ENCODE results near the gene RPE65.
"Not testable (repeated sequence)": the region's sequence is repeated elsewhere in the genome, so short reads cannot be mapped to it uniquely, and the experiment has no call there.

Gene RPE65

GRCh38 chr1:68449901-68450300 is at the start of gene RPE65:
Gene RPE65, minus strand, starts transcription at chr1:68449954. Its CDS starts 49 bp downstream, at chr1:68449905.
- no peak for FAIRE-seq

- no peak for FAIRE-seq
These were observed 47.6 kb upstream of the RPE65 start for GRCh38 chr1:68497358-68497698.

DNA sequence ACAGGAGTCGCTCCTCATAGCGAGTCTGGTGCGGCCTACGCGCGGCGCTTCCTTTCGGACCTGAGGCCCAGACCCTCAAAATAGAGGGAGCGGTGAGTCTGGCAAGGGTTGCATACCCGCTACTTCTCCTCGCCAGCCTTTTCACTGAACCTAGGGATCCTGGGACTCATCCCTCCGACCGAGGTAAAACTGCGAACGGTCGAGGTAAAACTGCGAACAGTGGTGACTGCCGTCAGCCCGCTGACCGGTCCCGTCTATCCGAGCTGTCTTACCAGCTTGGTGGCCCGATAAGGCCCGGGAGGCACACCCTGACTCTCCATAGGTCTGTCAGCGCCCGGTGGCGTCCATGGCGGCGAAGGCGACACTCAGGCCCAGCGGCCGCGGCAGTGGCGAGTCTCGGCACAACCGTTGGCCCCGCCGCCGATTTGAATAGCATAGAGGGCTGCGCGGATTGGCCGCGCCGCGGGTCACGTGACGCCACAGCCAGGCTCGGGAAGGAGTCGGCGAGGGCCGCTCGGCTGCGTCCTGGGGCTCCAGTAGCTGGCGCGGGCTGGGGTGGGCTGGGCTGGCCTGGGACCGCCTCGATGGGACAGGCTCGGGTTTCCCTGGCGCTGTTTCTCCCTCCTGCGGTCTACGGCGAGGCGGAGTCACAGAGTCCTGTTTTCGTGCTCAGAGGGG is 47.1 kb upstream of the RPE65 start, which contains the start of gene DEPDC1:
DEPDC1 (minus strand) TSS at position 403 of the 678 bp plus-strand sequence; CDS start at position 320, 83 bp downstream.
- peak; percentile 95 for FAIRE-seq

DNA sequence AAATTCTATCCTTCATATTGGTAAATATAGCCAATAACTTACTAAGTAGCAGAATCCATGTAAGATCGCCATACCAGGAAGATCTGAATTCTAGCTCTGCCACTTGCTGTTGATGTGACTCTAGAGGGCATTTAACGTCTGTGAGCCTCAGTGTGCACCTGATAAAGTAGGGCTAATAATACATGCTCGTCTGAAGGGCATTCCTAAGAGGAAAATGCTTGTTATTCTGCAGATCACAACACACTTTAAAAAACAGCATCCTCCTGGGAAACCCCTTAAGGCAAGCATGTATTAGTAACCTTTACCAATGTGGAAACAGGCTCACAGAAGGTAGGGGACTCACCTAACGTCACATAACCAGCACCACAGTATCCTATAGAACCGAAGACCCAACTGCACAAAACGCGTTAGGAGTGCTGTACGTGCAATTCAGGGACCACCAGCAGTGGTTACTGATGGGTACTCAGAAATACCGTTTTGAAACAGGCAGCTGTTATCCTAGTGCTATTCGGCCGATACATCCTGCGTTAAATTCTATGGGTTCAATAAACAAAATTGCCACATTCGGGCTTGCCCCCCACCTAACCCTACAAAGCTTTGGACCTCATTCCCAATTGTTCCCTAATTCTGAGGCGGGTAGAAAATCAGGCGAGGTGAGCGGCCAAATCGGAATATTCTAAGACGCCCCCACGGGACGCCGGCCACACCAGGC is 46.4 kb upstream of the RPE65 start:
- FAIRE-seq = no peak

- FAIRE-seq = no peak
These were observed 45.8 kb upstream of the RPE65 start for GRCh38 chr1:68495532-68495931.

DNA sequence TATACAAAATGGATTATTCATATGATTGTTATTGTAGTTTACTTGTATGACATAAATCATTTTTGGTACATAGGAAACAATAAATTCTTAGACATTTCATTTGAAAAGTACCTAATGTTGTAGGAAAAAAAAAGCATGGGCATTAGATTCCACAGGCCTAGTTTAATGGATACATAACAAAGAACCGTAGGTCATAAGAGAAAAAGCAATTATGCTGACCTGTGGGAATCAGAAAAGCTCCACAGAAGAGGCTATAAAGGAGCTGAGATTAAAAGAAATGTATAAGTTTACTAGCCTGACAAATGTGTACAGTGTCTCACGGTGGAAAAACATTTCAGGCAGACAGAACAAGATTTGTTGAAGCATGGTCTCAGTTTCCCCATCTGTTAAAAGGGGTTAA is 43.4 kb upstream of the RPE65 start:
- FAIRE-seq = no peak

- not testable (repeated sequence) for FAIRE-seq
These were observed 42.5 kb upstream of the RPE65 start for GRCh38 chr1:68492255-68492654.

DNA sequence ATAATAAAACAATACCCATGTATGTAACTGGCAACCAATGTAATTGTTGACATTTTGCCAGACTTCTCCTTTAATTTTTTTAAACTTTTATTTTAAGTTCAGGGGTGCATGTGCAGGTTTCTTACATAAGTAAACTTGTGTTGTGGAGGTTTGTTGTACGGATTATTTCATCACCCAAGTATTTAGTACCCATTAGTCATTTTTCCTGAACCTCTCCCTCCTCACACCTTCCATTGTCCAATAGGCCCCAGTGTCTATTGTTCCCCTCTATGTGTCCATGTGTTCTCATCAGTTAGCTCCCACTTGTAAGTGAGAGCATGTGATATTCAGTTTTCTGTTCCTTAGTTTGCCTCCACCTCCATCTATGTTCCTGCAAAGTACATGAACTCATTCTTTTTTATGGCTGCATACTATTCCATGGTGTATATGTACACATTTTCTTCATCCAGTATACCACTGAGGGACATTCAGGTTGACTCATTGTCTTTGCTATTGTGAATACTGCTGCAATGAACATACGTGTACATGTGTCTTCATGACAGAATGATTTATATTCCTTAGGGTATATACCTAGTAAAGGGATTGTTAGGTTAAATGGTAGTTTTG is 40.4 kb upstream of the RPE65 start:
- FAIRE-seq = no peak

GRCh38 chr1:68485431-68486022 is 35.8 kb upstream of the RPE65 start:
- FAIRE-seq = peak; percentile 85

DNA sequence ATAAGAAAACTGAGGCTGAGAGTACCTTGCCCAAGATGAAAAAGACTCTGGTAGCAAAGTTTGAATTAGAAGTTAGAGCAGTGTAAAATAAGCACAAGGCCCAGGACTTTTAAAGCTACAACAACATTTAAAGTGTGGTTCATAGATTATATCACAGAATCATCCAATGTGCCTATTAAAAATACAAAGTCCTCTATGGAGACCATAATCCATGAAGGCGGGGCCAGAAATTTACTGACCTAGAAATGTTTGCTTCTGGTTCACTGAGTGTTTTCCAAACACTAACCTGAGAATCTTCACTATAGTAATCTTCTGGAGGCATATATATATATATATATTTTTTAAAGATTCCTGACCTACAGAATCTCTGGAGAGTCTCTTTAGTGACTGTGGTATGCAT is 34.9 kb upstream of the RPE65 start:
- no peak for FAIRE-seq

DNA sequence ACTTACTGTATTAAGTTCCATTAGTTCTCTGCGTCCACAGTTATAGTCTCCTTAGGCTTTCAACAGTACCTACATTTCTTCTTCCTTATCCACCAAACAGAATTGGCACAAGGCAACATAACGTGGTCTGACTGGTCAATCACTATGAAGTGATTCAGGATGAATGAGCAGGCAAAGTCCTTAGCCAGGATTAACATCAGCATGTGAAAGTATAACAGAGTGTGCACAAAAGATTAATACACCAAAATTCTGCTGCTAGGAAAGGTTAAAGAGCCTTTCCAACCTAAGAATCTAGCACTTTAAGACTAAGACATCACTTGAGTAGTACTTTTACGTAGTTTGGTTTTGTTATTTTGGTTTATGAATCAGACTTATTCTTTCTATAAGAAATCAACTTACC is 31.3 kb upstream of the RPE65 start:
- no peak for FAIRE-seq

GRCh38 chr1:68479501-68479900 is 29.7 kb upstream of the RPE65 start:
- FAIRE-seq = no peak

- FAIRE-seq = no peak
These were observed 28.9 kb upstream of the RPE65 start for GRCh38 chr1:68478662-68479061.

DNA sequence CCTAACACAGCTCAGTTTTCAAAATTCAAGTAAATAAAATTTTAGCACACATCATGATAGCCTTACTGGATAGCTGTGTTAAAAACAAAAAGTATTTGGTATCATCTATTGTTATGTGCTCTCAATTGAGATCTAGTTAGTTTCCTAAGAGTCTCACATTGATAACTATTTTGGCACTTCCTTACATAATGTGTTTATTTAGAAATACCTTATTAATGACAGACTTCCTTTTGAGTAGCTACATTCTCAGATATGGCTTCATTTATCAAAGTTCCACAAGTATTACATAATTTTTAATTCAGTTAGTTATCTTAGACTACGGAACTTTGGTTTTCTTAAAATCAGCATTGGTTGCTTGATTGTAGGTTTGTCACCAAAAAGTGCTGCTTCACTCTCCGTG is 26.9 kb upstream of the RPE65 start:
- not testable (repeated sequence) for FAIRE-seq

- no peak for FAIRE-seq
These were observed 23.3 kb upstream of the RPE65 start for GRCh38 chr1:68473060-68473459.

DNA sequence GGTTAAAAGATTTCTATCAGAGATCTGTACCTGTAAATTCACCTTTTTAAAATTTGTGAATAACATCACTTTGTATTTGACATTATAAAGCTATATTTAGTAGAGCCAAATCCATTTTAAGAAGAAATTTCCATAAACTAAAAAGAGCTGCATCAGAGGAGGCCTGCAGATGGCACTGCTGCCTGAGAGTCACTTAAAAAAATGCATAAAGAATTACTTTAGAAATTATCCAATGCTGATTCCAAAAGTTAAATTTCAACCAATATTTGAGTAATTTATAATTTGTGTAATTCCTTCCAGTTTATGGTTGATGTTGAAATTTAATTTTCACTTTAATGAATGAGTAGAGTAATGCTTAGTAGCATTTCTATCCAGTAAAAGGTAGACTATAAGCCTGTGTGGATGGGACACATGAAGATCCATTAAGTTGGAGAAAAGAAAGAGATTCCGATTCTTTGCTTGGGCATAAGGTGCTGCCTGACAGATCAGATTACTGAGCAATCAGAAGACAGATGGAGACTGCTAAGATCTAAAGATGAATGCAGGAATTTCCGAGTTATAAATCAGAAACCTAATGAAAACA is 20.7 kb upstream of the RPE65 start:
- FAIRE-seq = peak; percentile 96

- FAIRE-seq = no peak
These were observed 15.1 kb upstream of the RPE65 start for GRCh38 chr1:68464891-68465290.

GRCh38 chr1:68460935-68461334 is 11.2 kb upstream of the RPE65 start:
- no peak for FAIRE-seq

GRCh38 chr1:68459796-68460195 is 10.0 kb upstream of the RPE65 start:
- no peak for FAIRE-seq

- no peak for FAIRE-seq
These were observed 9.3 kb upstream of the RPE65 start for GRCh38 chr1:68459091-68459490.

- FAIRE-seq = no peak
These were observed 6.4 kb upstream of the RPE65 start for GRCh38 chr1:68456202-68456601.

GRCh38 chr1:68454534-68454933 is 4.8 kb upstream of the RPE65 start:
- no peak for FAIRE-seq

GRCh38 chr1:68453060-68453670 is 3.4 kb upstream of the RPE65 start:
- no peak for FAIRE-seq
